ENCODE measurements around the gene POR.

DNA sequence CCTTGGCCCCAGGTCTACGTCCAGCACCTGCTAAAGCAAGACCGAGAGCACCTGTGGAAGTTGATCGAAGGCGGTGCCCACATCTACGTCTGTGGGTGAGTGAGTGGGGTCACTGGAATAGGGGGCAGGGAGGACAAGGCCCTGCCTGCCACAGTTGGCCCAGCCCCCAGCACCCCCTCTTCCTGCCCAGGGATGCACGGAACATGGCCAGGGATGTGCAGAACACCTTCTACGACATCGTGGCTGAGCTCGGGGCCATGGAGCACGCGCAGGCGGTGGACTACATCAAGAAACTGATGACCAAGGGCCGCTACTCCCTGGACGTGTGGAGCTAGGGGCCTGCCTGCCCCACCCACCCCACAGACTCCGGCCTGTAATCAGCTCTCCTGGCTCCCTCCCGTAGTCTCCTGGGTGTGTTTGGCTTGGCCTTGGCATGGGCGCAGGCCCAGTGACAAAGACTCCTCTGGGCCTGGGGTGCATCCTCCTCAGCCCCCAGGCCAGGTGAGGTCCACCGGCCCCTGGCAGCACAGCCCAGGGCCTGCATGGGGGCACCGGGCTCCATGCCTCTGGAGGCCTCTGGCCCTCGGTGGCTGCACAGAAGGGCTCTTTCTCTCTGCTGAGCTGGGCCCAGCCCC, 71.3 kb downstream of the POR start:
- TF ChIP-seq, protein P1, sequence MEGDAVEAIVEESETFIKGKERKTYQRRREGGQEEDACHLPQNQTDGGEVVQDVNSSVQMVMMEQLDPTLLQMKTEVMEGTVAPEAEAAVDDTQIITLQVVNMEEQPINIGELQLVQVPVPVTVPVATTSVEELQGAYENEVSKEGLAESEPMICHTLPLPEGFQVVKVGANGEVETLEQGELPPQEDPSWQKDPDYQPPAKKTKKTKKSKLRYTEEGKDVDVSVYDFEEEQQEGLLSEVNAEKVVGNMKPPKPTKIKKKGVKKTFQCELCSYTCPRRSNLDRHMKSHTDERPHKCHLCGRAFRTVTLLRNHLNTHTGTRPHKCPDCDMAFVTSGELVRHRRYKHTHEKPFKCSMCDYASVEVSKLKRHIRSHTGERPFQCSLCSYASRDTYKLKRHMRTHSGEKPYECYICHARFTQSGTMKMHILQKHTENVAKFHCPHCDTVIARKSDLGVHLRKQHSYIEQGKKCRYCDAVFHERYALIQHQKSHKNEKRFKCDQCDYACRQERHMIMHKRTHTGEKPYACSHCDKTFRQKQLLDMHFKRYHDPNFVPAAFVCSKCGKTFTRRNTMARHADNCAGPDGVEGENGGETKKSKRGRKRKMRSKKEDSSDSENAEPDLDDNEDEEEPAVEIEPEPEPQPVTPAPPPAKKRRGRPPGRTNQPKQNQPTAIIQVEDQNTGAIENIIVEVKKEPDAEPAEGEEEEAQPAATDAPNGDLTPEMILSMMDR (IDR thresholded peaks at IDR 0.05) = no peak
- TF ChIP-seq, protein P2, sequence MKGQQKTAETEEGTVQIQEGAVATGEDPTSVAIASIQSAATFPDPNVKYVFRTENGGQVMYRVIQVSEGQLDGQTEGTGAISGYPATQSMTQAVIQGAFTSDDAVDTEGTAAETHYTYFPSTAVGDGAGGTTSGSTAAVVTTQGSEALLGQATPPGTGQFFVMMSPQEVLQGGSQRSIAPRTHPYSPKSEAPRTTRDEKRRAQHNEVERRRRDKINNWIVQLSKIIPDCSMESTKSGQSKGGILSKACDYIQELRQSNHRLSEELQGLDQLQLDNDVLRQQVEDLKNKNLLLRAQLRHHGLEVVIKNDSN (IDR thresholded peaks at IDR 0.05; ENCODE audit: borderline replicate concordance, low read depth) = no peak
- TF ChIP-seq CHD2 (IDR thresholded peaks at IDR 0.05; ENCODE audit: low read length, partially characterized antibody) (no peak), EZH2phosphoT487 (IDR thresholded peaks at IDR 0.05; ENCODE audit: borderline replicate concordance, low read depth) (no peak), RFX5 (IDR thresholded peaks at IDR 0.05; ENCODE audit: low read length) (no peak), SIN3A (IDR thresholded peaks at IDR 0.05; ENCODE audit: borderline replicate concordance, low read depth, low read length) (no peak), TAF1 (IDR thresholded peaks at IDR 0.05; ENCODE audit: borderline replicate concordance, low read depth, low read length) (no peak), POLR2AphosphoS5 (IDR thresholded peaks at IDR 0.05; ENCODE audit: low read depth, low read length) (no peak), FOXM1 (IDR thresholded peaks at IDR 0.05; ENCODE audit: low read depth) (no peak), NFIC (IDR thresholded peaks at IDR 0.05; ENCODE audit: borderline replicate concordance) (no peak), EP300 (IDR thresholded peaks at IDR 0.05; ENCODE audit: borderline replicate concordance in 1 of 2, low read depth in 1 of 2, low read length in 1 of 2) (no peak)
- TF ChIP-seq, protein P3, sequence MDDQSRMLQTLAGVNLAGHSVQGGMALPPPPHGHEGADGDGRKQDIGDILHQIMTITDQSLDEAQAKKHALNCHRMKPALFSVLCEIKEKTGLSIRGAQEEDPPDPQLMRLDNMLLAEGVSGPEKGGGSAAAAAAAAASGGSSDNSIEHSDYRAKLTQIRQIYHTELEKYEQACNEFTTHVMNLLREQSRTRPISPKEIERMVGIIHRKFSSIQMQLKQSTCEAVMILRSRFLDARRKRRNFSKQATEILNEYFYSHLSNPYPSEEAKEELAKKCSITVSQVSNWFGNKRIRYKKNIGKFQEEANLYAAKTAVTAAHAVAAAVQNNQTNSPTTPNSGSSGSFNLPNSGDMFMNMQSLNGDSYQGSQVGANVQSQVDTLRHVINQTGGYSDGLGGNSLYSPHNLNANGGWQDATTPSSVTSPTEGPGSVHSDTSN (IDR thresholded peaks at IDR 0.05) = no peak
- TF ChIP-seq, protein P4, sequence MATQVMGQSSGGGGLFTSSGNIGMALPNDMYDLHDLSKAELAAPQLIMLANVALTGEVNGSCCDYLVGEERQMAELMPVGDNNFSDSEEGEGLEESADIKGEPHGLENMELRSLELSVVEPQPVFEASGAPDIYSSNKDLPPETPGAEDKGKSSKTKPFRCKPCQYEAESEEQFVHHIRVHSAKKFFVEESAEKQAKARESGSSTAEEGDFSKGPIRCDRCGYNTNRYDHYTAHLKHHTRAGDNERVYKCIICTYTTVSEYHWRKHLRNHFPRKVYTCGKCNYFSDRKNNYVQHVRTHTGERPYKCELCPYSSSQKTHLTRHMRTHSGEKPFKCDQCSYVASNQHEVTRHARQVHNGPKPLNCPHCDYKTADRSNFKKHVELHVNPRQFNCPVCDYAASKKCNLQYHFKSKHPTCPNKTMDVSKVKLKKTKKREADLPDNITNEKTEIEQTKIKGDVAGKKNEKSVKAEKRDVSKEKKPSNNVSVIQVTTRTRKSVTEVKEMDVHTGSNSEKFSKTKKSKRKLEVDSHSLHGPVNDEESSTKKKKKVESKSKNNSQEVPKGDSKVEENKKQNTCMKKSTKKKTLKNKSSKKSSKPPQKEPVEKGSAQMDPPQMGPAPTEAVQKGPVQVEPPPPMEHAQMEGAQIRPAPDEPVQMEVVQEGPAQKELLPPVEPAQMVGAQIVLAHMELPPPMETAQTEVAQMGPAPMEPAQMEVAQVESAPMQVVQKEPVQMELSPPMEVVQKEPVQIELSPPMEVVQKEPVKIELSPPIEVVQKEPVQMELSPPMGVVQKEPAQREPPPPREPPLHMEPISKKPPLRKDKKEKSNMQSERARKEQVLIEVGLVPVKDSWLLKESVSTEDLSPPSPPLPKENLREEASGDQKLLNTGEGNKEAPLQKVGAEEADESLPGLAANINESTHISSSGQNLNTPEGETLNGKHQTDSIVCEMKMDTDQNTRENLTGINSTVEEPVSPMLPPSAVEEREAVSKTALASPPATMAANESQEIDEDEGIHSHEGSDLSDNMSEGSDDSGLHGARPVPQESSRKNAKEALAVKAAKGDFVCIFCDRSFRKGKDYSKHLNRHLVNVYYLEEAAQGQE (IDR thresholded peaks at IDR 0.05; ENCODE audit: low read depth, low read length) = no peak
- TF ChIP-seq, protein P5, sequence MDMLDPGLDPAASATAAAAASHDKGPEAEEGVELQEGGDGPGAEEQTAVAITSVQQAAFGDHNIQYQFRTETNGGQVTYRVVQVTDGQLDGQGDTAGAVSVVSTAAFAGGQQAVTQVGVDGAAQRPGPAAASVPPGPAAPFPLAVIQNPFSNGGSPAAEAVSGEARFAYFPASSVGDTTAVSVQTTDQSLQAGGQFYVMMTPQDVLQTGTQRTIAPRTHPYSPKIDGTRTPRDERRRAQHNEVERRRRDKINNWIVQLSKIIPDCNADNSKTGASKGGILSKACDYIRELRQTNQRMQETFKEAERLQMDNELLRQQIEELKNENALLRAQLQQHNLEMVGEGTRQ (IDR thresholded peaks at IDR 0.05; ENCODE audit: borderline replicate concordance, low read depth, low read length) = no peak
